ENCODE data around the gene CDH23. TPM values are rescaled to one million over a fixed set of nuclear protein-coding genes. Genes with fewer than 3 reads are reported as not detected.

Gene CDH23
- total RNA-seq, 1 experiment from 2014 or later = 7.8 TPM

GRCh38 chr10:71704816-71705215 is 308.1 kb downstream of the CDH23 start:
- H3K36me3 ChIP-seq (ENCODE audit: low read depth) = no peaks in the 10 kb centered on the region
- no peaks in the 10 kb centered on the region for H3K27me3 ChIP-seq (ENCODE audit: insufficient read depth, low read depth)
- BruUV-seq (replicated peaks) = no TSS peak
- intact Hi-C loops (cut with micrococcal nuclease; ENCODE audit: unreplicated experiment) = no loop called here
- H4K20me1 ChIP-seq (ENCODE audit: insufficient read depth) = no peaks in the 10 kb centered on the region
- H3F3A ChIP-seq (ENCODE audit: insufficient read depth, low read depth) = no peaks in the 10 kb centered on the region; the same call in 1 of the 2 replicates
- peaks cover 6% of the 10 kb centered on the region; the same call in 1 of the 2 replicates for H3K4me1 ChIP-seq (replicated peaks; ENCODE audit: insufficient read depth)
- no peak overlapping the region for H3K4me3 ChIP-seq
- DNase-seq = no peak
- no peaks in the 10 kb centered on the region for H3K9me3 ChIP-seq (ENCODE audit: insufficient read depth, low read depth)
- POLR2A ChIA-PET (ENCODE audit: unreplicated experiment) = no interaction called here
- no peaks in the 10 kb centered on the region for H3K9me2 ChIP-seq (ENCODE audit: insufficient read depth)
- H3K4me2 ChIP-seq = no peak overlapping the region
- CTCF ChIA-PET = no interaction called here
- no peak overlapping the region for H3K27ac ChIP-seq
- TF ChIP-seq EZH2 (IDR thresholded peaks at IDR 0.05; ENCODE audit: low read depth) (no peak), CTCF (conservative IDR thresholded peaks at IDR 0.05) (no peak)
- H3K79me2 ChIP-seq (ENCODE audit: low read depth) = no peaks in the 10 kb centered on the region
- H2AFZ ChIP-seq = no peak overlapping the region

GRCh38 chr10:71705582-71705981 is 308.9 kb downstream of the CDH23 start:
- no peaks in the 10 kb centered on the region for H3F3A ChIP-seq (ENCODE audit: insufficient read depth, low read depth)
- no peak for DNase-seq
- TF ChIP-seq EZH2 (IDR thresholded peaks at IDR 0.05; ENCODE audit: low read depth) (no peak), CTCF (conservative IDR thresholded peaks at IDR 0.05) (no peak)
- H3K4me3 ChIP-seq = no peak overlapping the region
- H3K36me3 ChIP-seq (ENCODE audit: low read depth) = no peaks in the 10 kb centered on the region
- no peak overlapping the region for H2AFZ ChIP-seq
- H3K79me2 ChIP-seq (ENCODE audit: low read depth) = no peaks in the 10 kb centered on the region
- peaks cover 6% of the 10 kb centered on the region; the same call in 1 of the 2 replicates for H3K4me1 ChIP-seq (replicated peaks; ENCODE audit: insufficient read depth)
- H4K20me1 ChIP-seq (ENCODE audit: insufficient read depth) = no peaks in the 10 kb centered on the region
- CTCF ChIA-PET = interaction anchor here (0.9 kb wide), 1 partner anchor 9 kb away, joined by 3 read pairs; no protein-coding TSS in a partner anchor
- H3K9me3 ChIP-seq (ENCODE audit: insufficient read depth, low read depth) = no peaks in the 10 kb centered on the region
- POLR2A ChIA-PET (ENCODE audit: unreplicated experiment) = interaction anchor here (0.7 kb wide), 1 partner anchor 23 kb away, joined by 3 read pairs; no protein-coding TSS in a partner anchor
- no peaks in the 10 kb centered on the region for H3K27me3 ChIP-seq (ENCODE audit: insufficient read depth, low read depth)
- no peaks in the 10 kb centered on the region for H3K9me2 ChIP-seq (ENCODE audit: insufficient read depth)
- intact Hi-C loops (cut with micrococcal nuclease; ENCODE audit: unreplicated experiment) = no loop called here
- no peak overlapping the region for H3K27ac ChIP-seq
- H3K4me2 ChIP-seq = no peak overlapping the region
- BruUV-seq (replicated peaks) = no TSS peak

- TF ChIP-seq CTCF (conservative IDR thresholded peaks at IDR 0.05) (no peak), EZH2 (IDR thresholded peaks at IDR 0.05; ENCODE audit: low read depth) (no peak)
- no peak overlapping the region for H3K4me3 ChIP-seq
- intact Hi-C loops (cut with micrococcal nuclease; ENCODE audit: unreplicated experiment) = loop anchor here (2.0 kb wide), 1 partner anchor 142 kb away; no protein-coding TSS in a partner anchor
- no peaks in the 10 kb centered on the region for H4K20me1 ChIP-seq (ENCODE audit: insufficient read depth)
- H3K4me2 ChIP-seq = no peak overlapping the region
- no peak overlapping the region for H3K27ac ChIP-seq
- H2AFZ ChIP-seq = no peak overlapping the region
- no peak for DNase-seq
- POLR2A ChIA-PET (ENCODE audit: unreplicated experiment) = interaction anchor here (0.7 kb wide), 1 partner anchor 23 kb away, joined by 3 read pairs; no protein-coding TSS in a partner anchor
- no peaks in the 10 kb centered on the region for H3K9me2 ChIP-seq (ENCODE audit: insufficient read depth)
- no peaks in the 10 kb centered on the region for H3K79me2 ChIP-seq (ENCODE audit: low read depth)
- H3K4me1 ChIP-seq (replicated peaks; ENCODE audit: insufficient read depth) = peaks cover 6% of the 10 kb centered on the region; the same call in 1 of the 2 replicates
- no peaks in the 10 kb centered on the region for H3F3A ChIP-seq (ENCODE audit: insufficient read depth, low read depth)
- CTCF ChIA-PET = interaction anchor here (0.6 to 2.6 kb wide), 6 partner anchors 10 to 387 kb away, joined by 3 to 7 read pairs (median 4); partner anchors contain the start of gene SLC29A3
- no TSS peak for BruUV-seq (replicated peaks)
- no peaks in the 10 kb centered on the region for H3K36me3 ChIP-seq (ENCODE audit: low read depth)
- H3K9me3 ChIP-seq (ENCODE audit: insufficient read depth, low read depth) = no peaks in the 10 kb centered on the region
- H3K27me3 ChIP-seq (ENCODE audit: insufficient read depth, low read depth) = no peaks in the 10 kb centered on the region
Observed at GRCh38 chr10:71706216-71707121, 309.7 kb downstream of the CDH23 start.
